Thoracic aorta (tissue), 2 donors: ENCODE data around the gene ATF6. TPM values are rescaled to one million over a fixed set of nuclear protein-coding genes. Genes with fewer than 3 reads are reported as not detected.

Source experiments
- ATAC-seq: fragments of 150-250 bp; one replicate; pipeline ENCODE4 v1.8.0; 2017; ENCODE audit warnings: low read depth; ENCODE audit not compliant: insufficient number of reproducible peaks, low FRiP score
- DNase-seq: peaks from one replicate; pipeline ENCODE4 v3.0.0-alpha.2; 2020; ENCODE audit warnings: low spot score
- H3K27ac ChIP-seq, 2 donors: fragments of 200-600 bp; sonication (generic); 1 replicate in 1 of 2; 2 replicates in 1 of 2; pipeline ENCODE4 v1.5.1; 2016; ENCODE audit warnings: mild to moderate bottlenecking in 2 of 2, moderate library complexity in 2 of 2
- H3K27me3 ChIP-seq: fragments of 200-600 bp; sonication (generic); replicated peaks from 2 replicates; pipeline ENCODE4 v1.6.0; 2016; ENCODE audit warnings: mild to moderate bottlenecking; ENCODE audit not compliant: insufficient read depth
- H3K36me3 ChIP-seq: fragments of 200-600 bp; sonication (generic); one replicate; pipeline ENCODE4 v1.5.1; 2016
- H3K4me1 ChIP-seq, 2 donors: fragments of 200-600 bp; sonication (generic); 1 replicate in 1 of 2; 2 replicates in 1 of 2; pipeline versions ENCODE4 v1.5.1 to v1.6.0; 2016; ENCODE audit warnings: low read depth in 2 of 2, mild to moderate bottlenecking in 1 of 2; ENCODE audit not compliant: control insufficient read depth in 1 of 2
- H3K4me3 ChIP-seq: fragments of 200-600 bp; sonication (generic); 2 replicates; pipeline ENCODE4 v1.5.1; 2016; ENCODE audit warnings: mild to moderate bottlenecking
- H3K9me3 ChIP-seq: fragments of 200-600 bp; sonication (generic); 2 replicates; pipeline ENCODE4 v1.5.1; 2016
- total RNA-seq, 2 donors: library from RNA; depleted of rRNA; stranded (reverse); fragments of >200 nt; gene quantifications; one replicate each; pipeline versions ENCODE4 v1.1.0 to v1.2.3, GENCODE V29; 2016
- TF ChIP-seq, protein P1 (sequence below): fragments of 200-600 bp; sonication (generic); IDR thresholded peaks from one replicate; pipeline ENCODE4 v1.5.1; 2019; ENCODE audit warnings: antibody characterized with exemption

ATF6 gene
- total RNA-seq, 2 donors from 2014 or later: 26.9 to 37.6 TPM

DNA sequence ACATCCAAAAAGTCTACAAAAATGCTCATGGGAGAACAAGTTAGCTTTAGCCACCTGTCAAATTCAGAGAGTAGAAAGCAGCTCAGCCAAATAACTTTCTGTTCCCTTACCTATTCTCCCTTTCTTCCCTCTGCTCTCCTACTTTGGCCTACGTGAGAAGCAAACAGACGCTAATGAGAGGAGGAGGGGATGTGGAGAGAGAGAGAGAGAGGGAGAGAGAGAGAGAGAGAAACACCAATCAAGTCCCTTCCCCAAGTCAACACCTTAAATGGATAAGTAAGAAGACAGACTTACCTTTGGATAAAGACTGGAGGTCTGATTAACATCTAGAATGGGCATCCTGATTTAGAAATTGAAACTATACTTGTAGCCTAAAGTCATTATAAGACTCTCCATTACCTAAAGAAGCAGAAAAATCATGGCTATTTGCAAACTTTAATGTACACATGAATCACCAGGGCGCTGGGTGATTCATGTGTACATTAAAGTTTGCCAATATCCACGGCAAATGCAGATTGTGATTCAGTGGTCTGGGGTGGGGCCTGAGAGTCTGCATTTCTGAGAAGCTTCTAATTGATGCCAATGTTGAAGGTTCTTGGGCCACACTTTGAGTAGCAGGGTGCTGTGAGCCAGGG, 29.7 kb upstream of the ATF6 start:
- H3K27me3 ChIP-seq: no peaks in the 10 kb centered on the region

DNA sequence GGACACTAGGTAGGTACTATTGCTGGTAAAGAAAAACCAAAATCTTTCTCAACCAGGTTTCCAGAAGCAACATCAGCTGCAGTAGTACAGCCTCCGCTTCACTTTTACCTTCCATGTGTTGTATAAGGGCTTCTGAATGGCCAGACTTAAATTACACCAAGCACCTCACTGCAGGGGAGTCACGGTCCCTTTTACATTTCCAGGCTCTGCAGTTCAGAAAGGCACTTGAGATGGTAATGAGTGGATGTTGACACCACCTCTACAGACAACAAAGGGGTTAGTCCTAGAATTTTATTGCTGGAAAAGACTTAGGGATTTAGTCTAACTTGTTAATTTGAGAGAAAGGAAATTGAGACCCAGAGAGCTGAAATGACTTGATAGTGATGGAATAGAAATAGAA, 28.5 kb upstream of the ATF6 start:
- DNase-seq (no peak), ATAC-seq (no peak)
- Histone ChIP-seq H3K4me1 (no peaks in the 10 kb centered on the region), H3K4me3 (no peak overlapping the region), H3K27me3 (no peaks in the 10 kb centered on the region), H3K9me3 (no peaks in the 10 kb centered on the region), H3K36me3 (no peaks in the 10 kb centered on the region), H3K27ac (no peak overlapping the region)
- TF ChIP-seq, protein P1, sequence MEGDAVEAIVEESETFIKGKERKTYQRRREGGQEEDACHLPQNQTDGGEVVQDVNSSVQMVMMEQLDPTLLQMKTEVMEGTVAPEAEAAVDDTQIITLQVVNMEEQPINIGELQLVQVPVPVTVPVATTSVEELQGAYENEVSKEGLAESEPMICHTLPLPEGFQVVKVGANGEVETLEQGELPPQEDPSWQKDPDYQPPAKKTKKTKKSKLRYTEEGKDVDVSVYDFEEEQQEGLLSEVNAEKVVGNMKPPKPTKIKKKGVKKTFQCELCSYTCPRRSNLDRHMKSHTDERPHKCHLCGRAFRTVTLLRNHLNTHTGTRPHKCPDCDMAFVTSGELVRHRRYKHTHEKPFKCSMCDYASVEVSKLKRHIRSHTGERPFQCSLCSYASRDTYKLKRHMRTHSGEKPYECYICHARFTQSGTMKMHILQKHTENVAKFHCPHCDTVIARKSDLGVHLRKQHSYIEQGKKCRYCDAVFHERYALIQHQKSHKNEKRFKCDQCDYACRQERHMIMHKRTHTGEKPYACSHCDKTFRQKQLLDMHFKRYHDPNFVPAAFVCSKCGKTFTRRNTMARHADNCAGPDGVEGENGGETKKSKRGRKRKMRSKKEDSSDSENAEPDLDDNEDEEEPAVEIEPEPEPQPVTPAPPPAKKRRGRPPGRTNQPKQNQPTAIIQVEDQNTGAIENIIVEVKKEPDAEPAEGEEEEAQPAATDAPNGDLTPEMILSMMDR: no peak

More for the DNA sequence above, 29.7 kb upstream of the ATF6 start:
- Histone ChIP-seq H3K4me3 (no peak overlapping the region), H3K9me3 (no peaks in the 10 kb centered on the region), H3K27ac (no peak overlapping the region), H3K4me1 (no peaks in the 10 kb centered on the region), H3K36me3 (no peaks in the 10 kb centered on the region)
- TF ChIP-seq, protein P1: no peak
- DNase-seq: no peak
- ATAC-seq: no peak

DNA sequence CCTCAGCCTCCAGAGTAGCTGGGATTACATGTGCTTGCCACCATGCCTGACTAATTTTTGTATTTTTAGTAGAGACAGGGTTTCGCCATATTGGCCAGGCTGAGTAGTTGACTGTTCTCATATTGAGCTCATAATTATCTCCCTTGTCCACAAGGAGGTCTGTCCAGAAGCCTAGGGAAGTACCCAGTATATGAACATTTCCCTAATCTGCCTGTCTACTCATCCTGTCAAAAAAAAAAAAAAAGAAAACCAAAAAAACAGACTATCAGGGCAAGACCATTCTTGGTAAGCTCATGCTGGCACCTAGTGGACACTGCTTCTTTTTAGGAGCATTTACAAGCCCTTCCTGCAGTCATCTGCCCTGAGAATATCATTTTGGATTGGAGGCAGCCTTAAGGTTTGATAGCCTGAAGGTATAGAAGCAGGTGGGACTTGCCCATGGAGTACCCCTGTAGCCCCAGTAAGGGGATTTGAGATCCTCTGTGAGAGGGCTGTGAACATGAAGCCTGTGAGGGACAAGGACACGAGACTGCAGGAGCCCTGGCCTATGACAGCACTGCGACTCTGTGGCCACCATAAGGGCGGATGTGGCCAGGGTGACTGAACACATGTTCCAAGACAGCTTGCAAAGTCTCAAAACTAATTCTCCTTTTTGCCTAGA, 27.4 kb upstream of the ATF6 start:
- H3K4me1 ChIP-seq: no peaks in the 10 kb centered on the region
- no peaks in the 10 kb centered on the region for H3K27me3 ChIP-seq
- no peaks in the 10 kb centered on the region for H3K36me3 ChIP-seq
- no peak for ATAC-seq
- peak overlapping the region in 1 of 2 donors; percentile 19 for H3K27ac ChIP-seq
- H3K9me3 ChIP-seq: no peaks in the 10 kb centered on the region
- no peak for DNase-seq
- no peak overlapping the region for H3K4me3 ChIP-seq
- TF ChIP-seq, protein P1: no peak

DNA sequence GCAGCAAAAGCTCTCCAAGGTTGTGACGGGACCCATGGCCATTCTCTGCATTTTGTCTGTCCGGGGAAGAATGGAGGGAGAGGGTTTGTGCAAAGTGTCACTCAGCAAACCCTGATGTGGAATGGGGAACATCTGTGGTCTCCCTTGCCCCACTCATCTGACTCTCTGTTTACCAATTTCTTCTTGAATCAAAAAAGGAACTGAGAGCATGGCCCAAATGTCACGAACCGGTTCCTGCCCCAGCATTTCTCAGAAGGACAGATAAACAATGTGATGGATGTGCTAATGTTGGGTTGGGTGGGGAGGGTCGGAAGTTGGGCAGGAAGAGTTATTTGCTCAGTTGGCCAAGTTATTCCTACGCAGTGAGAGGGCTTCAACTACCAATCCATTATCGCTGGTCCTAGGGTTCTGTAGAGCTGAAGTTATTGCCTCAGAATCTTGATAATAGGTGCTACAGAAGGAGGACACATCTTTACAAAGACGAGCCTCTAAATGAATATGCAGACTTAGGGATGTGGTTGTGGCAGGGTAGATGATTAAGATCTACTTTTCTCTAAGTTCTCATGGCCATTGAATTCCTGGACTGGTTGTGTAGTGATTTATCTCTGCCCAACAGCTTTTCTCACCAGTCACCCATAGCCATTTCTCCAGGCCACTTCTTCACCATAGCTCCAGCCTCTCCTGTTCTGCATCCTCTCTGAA, 26.1 kb upstream of the ATF6 start:
- Histone ChIP-seq H3K4me1 (no peaks in the 10 kb centered on the region), H3K27me3 (no peaks in the 10 kb centered on the region), H3K4me3 (no peak overlapping the region), H3K36me3 (no peaks in the 10 kb centered on the region), H3K9me3 (no peaks in the 10 kb centered on the region), H3K27ac (no peak overlapping the region)
- ATAC-seq (no peak), DNase-seq (no peak)
- TF ChIP-seq, protein P1: no peak

DNA sequence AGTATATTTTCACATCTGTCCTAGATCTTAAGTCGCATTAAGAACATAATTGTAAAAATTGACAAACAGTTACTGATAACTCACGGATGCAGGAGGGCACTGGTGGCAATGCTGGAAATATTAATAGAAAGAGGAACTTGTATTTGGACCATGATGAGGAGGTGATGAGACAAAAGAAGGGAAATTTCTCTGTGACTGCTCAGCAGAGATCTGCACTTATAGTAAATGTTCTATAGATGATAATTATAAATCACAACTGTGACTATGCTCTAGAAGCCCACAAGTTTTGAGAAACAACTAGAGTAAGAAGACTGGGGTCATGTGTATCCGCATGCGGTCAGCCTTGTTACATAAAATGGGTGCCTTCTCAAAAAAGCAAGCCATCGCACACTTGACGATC, 25.2 kb upstream of the ATF6 start:
- DNase-seq (no peak), ATAC-seq (no peak)
- Histone ChIP-seq H3K4me3 (no peak overlapping the region), H3K9me3 (no peaks in the 10 kb centered on the region), H3K36me3 (no peaks in the 10 kb centered on the region), H3K27me3 (no peaks in the 10 kb centered on the region), H3K4me1 (no peaks in the 10 kb centered on the region), H3K27ac (no peak overlapping the region)
- TF ChIP-seq, protein P1: no peak
